ENCODE results near the gene ACY1.
"Not testable (repeated sequence)": the region's sequence is repeated elsewhere in the genome, so short reads cannot be mapped to it uniquely, and the experiment has no call there.

The ACY1 gene

GRCh38 chr3:52024765-52025452 is 41.6 kb downstream of the ACY1 start:
- DNase-seq (ENCODE audit: low read depth in 2 of 2), result no peak

GRCh38 chr3:52025453-52025852 is 42.1 kb downstream of the ACY1 start:
- no peak for DNase-seq (ENCODE audit: low read depth in 2 of 2)

GRCh38 chr3:52026041-52026440 is 42.7 kb downstream of the ACY1 start:
- DNase-seq (ENCODE audit: low read depth in 2 of 2), result no peak

GRCh38 chr3:52028572-52028971 is 45.2 kb downstream of the ACY1 start:
- no peak for DNase-seq (ENCODE audit: low read depth in 2 of 2)

GRCh38 chr3:52029053-52029452 is 45.7 kb downstream of the ACY1 start:
- DNase-seq (ENCODE audit: low read depth in 2 of 2), result no peak

- no peak for DNase-seq (ENCODE audit: low read depth in 2 of 2)
Measured at GRCh38 chr3:52029535-52029934, 46.2 kb downstream of the ACY1 start.

GRCh38 chr3:52030714-52031310 is 47.5 kb downstream of the ACY1 start:
- DNase-seq (ENCODE audit: low read depth in 2 of 2), result no peak

GRCh38 chr3:52031896-52032295 is 48.6 kb downstream of the ACY1 start:
- DNase-seq (ENCODE audit: low read depth in 2 of 2), result no peak

- no peak for DNase-seq (ENCODE audit: low read depth in 2 of 2)
Measured at GRCh38 chr3:52032702-52033408, 49.5 kb downstream of the ACY1 start.

- DNase-seq (ENCODE audit: low read depth in 2 of 2), result not testable (repeated sequence)
Measured at GRCh38 chr3:52033748-52034147, 50.4 kb downstream of the ACY1 start.

GRCh38 chr3:52034212-52034611 is 50.9 kb downstream of the ACY1 start:
- no peak for DNase-seq (ENCODE audit: low read depth in 2 of 2)

GRCh38 chr3:52034651-52035050 is 51.3 kb downstream of the ACY1 start:
- no peak for DNase-seq (ENCODE audit: low read depth in 2 of 2)

- DNase-seq (ENCODE audit: low read depth in 2 of 2), result no peak
Measured at GRCh38 chr3:52036222-52036694, 52.9 kb downstream of the ACY1 start.

GRCh38 chr3:52036829-52037228 is 53.5 kb downstream of the ACY1 start:
- no peak for DNase-seq (ENCODE audit: low read depth in 2 of 2)

- no peak for DNase-seq (ENCODE audit: low read depth in 2 of 2)
Measured at GRCh38 chr3:52037291-52037690, 54.0 kb downstream of the ACY1 start.

- DNase-seq (ENCODE audit: low read depth in 2 of 2), result no peak
Measured at GRCh38 chr3:52038227-52038626, 54.9 kb downstream of the ACY1 start.

All from stimulated activated CD8-positive, alpha-beta memory T cell treated with anti-CD3 and anti-CD28 coated beads, Interleukin-15, amount 100 ng/mL, for 48 hours (primary cell).